Activated CD4-positive, alpha-beta T cell treated with anti-CD3 and anti-CD28 coated beads for 24 hours (primary cell): ENCODE measurements around the gene MED9.
"Not testable (repeated sequence)": the region's sequence is repeated elsewhere in the genome, so short reads cannot be mapped to it uniquely, and the experiment has no call there.

ENCODE experiments used
- DNase-seq, 2 donors: peaks; one replicate each; pipeline ENCODE4 v3.0.0-alpha.2; 2020; ENCODE audit warnings: low read depth in 2 of 2

Gene MED9

GRCh38 chr17:17476865-17477467, at the start of gene MED9:
MED9 (plus strand) TSS chr17:17477000; CDS start chr17:17477042, 42 bp downstream.
- DNase-seq: peak; percentile 91 to 93

GRCh38 chr17:17429222-17429621, 47.6 kb upstream of the MED9 start:
- no peak for DNase-seq

GRCh38 chr17:17430924-17431323, 45.9 kb upstream of the MED9 start:
- not testable (repeated sequence) for DNase-seq

GRCh38 chr17:17431605-17432004, 45.2 kb upstream of the MED9 start:
- no peak for DNase-seq

- DNase-seq: no peak
These were observed 43.6 kb upstream of the MED9 start for GRCh38 chr17:17433000-17433703.

GRCh38 chr17:17434477-17434876, 42.3 kb upstream of the MED9 start:
- DNase-seq: no peak

GRCh38 chr17:17435323-17435722, 41.5 kb upstream of the MED9 start:
- DNase-seq: no peak

- DNase-seq: no peak
These were observed 39.3 kb upstream of the MED9 start for GRCh38 chr17:17437461-17437860.

- DNase-seq: no peak
These were observed 38.9 kb upstream of the MED9 start for GRCh38 chr17:17437893-17438292.

- DNase-seq: peak; percentile 65 to 74
These were observed 36.6 kb upstream of the MED9 start for GRCh38 chr17:17440010-17440843.

- no peak for DNase-seq
These were observed 35.7 kb upstream of the MED9 start for GRCh38 chr17:17440938-17441675.

- DNase-seq: no peak
These were observed 33.6 kb upstream of the MED9 start for GRCh38 chr17:17443173-17443572.

GRCh38 chr17:17445296-17445924, 31.4 kb upstream of the MED9 start:
- no peak for DNase-seq

GRCh38 chr17:17445925-17446665, 30.7 kb upstream of the MED9 start:
- DNase-seq: no peak

- DNase-seq: no peak
These were observed 30.1 kb upstream of the MED9 start for GRCh38 chr17:17446666-17447155.

- no peak for DNase-seq
These were observed 29.5 kb upstream of the MED9 start for GRCh38 chr17:17447264-17447663.

- no peak for DNase-seq
These were observed 28.7 kb upstream of the MED9 start for GRCh38 chr17:17448076-17448475.

- no peak for DNase-seq
These were observed 28.1 kb upstream of the MED9 start for GRCh38 chr17:17448723-17449122.

GRCh38 chr17:17453088-17453487, 23.7 kb upstream of the MED9 start:
- DNase-seq: no peak

GRCh38 chr17:17454276-17454675, 22.5 kb upstream of the MED9 start:
- DNase-seq: no peak

- DNase-seq: not testable (repeated sequence)
These were observed 22.1 kb upstream of the MED9 start for GRCh38 chr17:17454700-17455099.
